K562 (cell line): ENCODE results near the gene TMC8. TPM values are rescaled to one million over a fixed set of nuclear protein-coding genes. Genes with fewer than 3 reads are reported as not detected.

ENCODE experiments used
- ATAC-seq: fragments of 200-7000 bp; cut with Tn5 transposase; 3 replicates; pipeline ENCODE4 v1.9.1; 2020; ENCODE audit warnings: moderate library complexity
- BruUV-seq: library from RNA; stranded (reverse); fragments of 400-500 nt; replicated peaks from 2 replicates; lab custom pipeline; 2021; lab: Mats Ljungman, UMichigan
- CTCF ChIA-PET: fragments of 300-600 bp; formaldehyde crosslinking; extraction: SDS; loops from one replicate; lab custom pipeline; 2021; ENCODE audit warnings: low intra/inter-chr PET ratio; lab: Yijun Ruan, JAX
- POLR2A ChIA-PET: fragments of 300-600, 350-650 bp; sonication (Branson Sonifier 250); formaldehyde crosslinking; extraction: SDS; loops from one replicate; lab custom pipeline; 2021; ENCODE audit warnings: antibody characterized with exemption, inconsistent platforms; lab: Yijun Ruan, JAX
- DNase-seq, 4 experiments: peaks; one replicate each; pipeline versions ENCODE4 v3.0.0 to v3.0.0-alpha.2; 2011 to 2018; ENCODE audit warnings: low spot score in 3 of 4, mixed read lengths in 3 of 4; ENCODE audit errors: extremely low read depth in 1 of 4
- FAIRE-seq: peaks from 2 replicates; lab custom pipeline; 2011; peaks lifted over from hg19 to GRCh38; lab: Jason Lieb, UNC
- H2AFZ ChIP-seq: 2 replicates; pipeline ENCODE4 v1.6.0; 2011; ENCODE audit warnings: low read depth, low read length, control low read depth, inconsistent platforms
- H3K27ac ChIP-seq: fragments of 200-600 bp; 3 replicates; pipeline ENCODE4 v1.8.0; 2011; ENCODE audit warnings: low read depth, mild to moderate bottlenecking, control low read depth, inconsistent platforms, low read length, moderate library complexity, mixed read lengths; ENCODE audit errors: extremely low read depth
- H3K27me3 ChIP-seq, 2 experiments: fragments of 300-600 bp in 1 of 2; 2 replicates in 1 of 2; 3 replicates in 1 of 2; pipeline versions ENCODE4 v1.6.0 to v1.8.0; 2011; ENCODE audit warnings: inconsistent platforms in 2 of 2, low read length in 2 of 2, mild to moderate bottlenecking in 1 of 2, mixed read lengths in 1 of 2, moderate library complexity in 1 of 2; ENCODE audit not compliant: control insufficient read depth in 2 of 2, insufficient read depth in 2 of 2
- H3K36me3 ChIP-seq: fragments of 300-600 bp; 3 replicates; pipeline ENCODE4 v1.8.0; 2011; ENCODE audit warnings: mild to moderate bottlenecking, low read length, inconsistent platforms; ENCODE audit not compliant: control insufficient read depth, insufficient read depth
- H3K4me1 ChIP-seq, 2 experiments: fragments of 200-600 bp in 1 of 2; replicated peaks in 1 of 2; 2 replicates in 1 of 2; 3 replicates in 1 of 2; pipeline versions ENCODE4 v1.5.1 to v1.8.0; 2011; ENCODE audit warnings: inconsistent platforms in 2 of 2, low read length in 2 of 2, mild to moderate bottlenecking in 1 of 2, mixed read lengths in 1 of 2, moderate library complexity in 1 of 2; ENCODE audit not compliant: control insufficient read depth in 2 of 2, insufficient read depth in 2 of 2
- H3K4me2 ChIP-seq: 2 replicates; pipeline ENCODE4 v1.6.1; 2011; ENCODE audit warnings: low read length, control low read depth, inconsistent platforms, mixed read lengths; ENCODE audit not compliant: insufficient read depth
- H3K4me3 ChIP-seq: fragments of 200-600 bp; sonication (generic), shearing (Covaris generic); 2 replicates; pipeline ENCODE4 v1.5.1; 2016; ENCODE audit warnings: control low read depth, inconsistent platforms
- H3K79me2 ChIP-seq: fragments of 200-600 bp; 3 replicates; pipeline ENCODE4 v1.8.0; 2011; ENCODE audit warnings: low read length, inconsistent platforms; ENCODE audit not compliant: control insufficient read depth, insufficient read depth
- H3K9ac ChIP-seq, 2 experiments: 2 replicates each; pipeline versions ENCODE4 v1.6.0 to v1.6.1; 2011; ENCODE audit warnings: low read depth in 2 of 2, low read length in 2 of 2, control low read depth in 1 of 2, inconsistent platforms in 1 of 2, mild to moderate bottlenecking in 1 of 2, mixed read lengths in 1 of 2; ENCODE audit not compliant: insufficient read depth in 1 of 2
- H3K9me1 ChIP-seq: one replicate; pipeline ENCODE4 v1.6.0; 2011; ENCODE audit warnings: inconsistent platforms, mild to moderate bottlenecking, low read length, moderate library complexity; ENCODE audit not compliant: control insufficient read depth, insufficient read depth
- H3K9me3 ChIP-seq: replicated peaks from 2 replicates; pipeline ENCODE4 v1.5.1; 2011; ENCODE audit warnings: low read depth, low read length, inconsistent platforms; ENCODE audit not compliant: control insufficient read depth, insufficient read depth
- H4K20me1 ChIP-seq: replicated peaks from 2 replicates; pipeline ENCODE4 v1.6.1; 2011; ENCODE audit warnings: low read length, inconsistent platforms, mixed read lengths; ENCODE audit not compliant: control insufficient read depth, insufficient read depth
- CBX3 ChIP-seq, 2 experiments: IDR thresholded peaks; 1 replicate in 1 of 2; 2 replicates in 1 of 2; pipeline ENCODE4 v1.6.1; 2012; ENCODE audit warnings: inconsistent platforms in 2 of 2, low read length in 2 of 2, borderline replicate concordance in 1 of 2, control low read depth in 1 of 2
- GABPB1 ChIP-seq: sonication (generic); formaldehyde crosslinking; IDR thresholded peaks from 2 replicates; pipeline ENCODE4 v1.8.0; 2022; ENCODE audit warnings: mild to moderate bottlenecking, missing genetic modification reagents
- HDAC1 ChIP-seq, 2 experiments: fragments of 450-650 bp; IDR thresholded peaks; 2 replicates each; pipeline ENCODE4 v1.6.1; 2016 to 2017; ENCODE audit warnings: inconsistent platforms in 1 of 2, mild to moderate bottlenecking in 1 of 2, moderate library complexity in 1 of 2
- KAT7 ChIP-seq: sonication (generic); formaldehyde crosslinking; IDR thresholded peaks from 2 replicates; pipeline ENCODE4 v1.8.0; 2022; ENCODE audit warnings: missing genetic modification reagents, mild to moderate bottlenecking, borderline replicate concordance
- KDM4B ChIP-seq, 2 experiments: fragments of 450-650 bp in 1 of 2; sonication (generic) in 1 of 2; IDR thresholded peaks; 2 replicates each; pipeline ENCODE4 v1.6.1; 2016 to 2017; ENCODE audit warnings: borderline replicate concordance in 2 of 2, antibody characterized with exemption in 1 of 2, low read depth in 1 of 2, mild to moderate bottlenecking in 1 of 2
- MED1 ChIP-seq: sonication (generic); formaldehyde crosslinking; IDR thresholded peaks from 2 replicates; pipeline ENCODE4 v1.8.1; 2023; ENCODE audit warnings: missing genetic modification reagents, borderline replicate concordance
- POLR2G ChIP-seq: fragments of 200-400 bp; formaldehyde crosslinking; IDR thresholded peaks from 2 replicates; pipeline ENCODE4 v1.6.1; 2017; ENCODE audit warnings: low read depth, mild to moderate bottlenecking, antibody characterized with exemption, low read length, moderate library complexity
- RBFOX2 ChIP-seq: fragments of 200-400 bp; formaldehyde crosslinking; IDR thresholded peaks from 2 replicates; pipeline ENCODE4 v1.6.1; 2017; ENCODE audit warnings: low read depth, mild to moderate bottlenecking, low read length, moderate library complexity
- SP2 ChIP-seq: IDR thresholded peaks from 2 replicates; pipeline ENCODE4 v1.6.1; 2011; ENCODE audit warnings: mild to moderate bottlenecking, low read depth, low read length, moderate library complexity; ENCODE audit not compliant: poor library complexity, severe bottlenecking; ENCODE audit errors: extremely low read depth
- TARDBP ChIP-seq: fragments of 450-650 bp; IDR thresholded peaks from 2 replicates; pipeline ENCODE4 v1.6.1; 2016
- TEAD2 ChIP-seq: fragments of 450-650 bp; IDR thresholded peaks from 2 replicates; pipeline ENCODE4 v1.6.1; 2016; ENCODE audit warnings: missing genetic modification characterization, control low read depth, missing compliant biosample characterization
- ZNF408 ChIP-seq: fragments of 250-450 bp; sonication (Bioruptor Pico); IDR thresholded peaks from 2 replicates; pipeline ENCODE4 v1.4.0; 2020; ENCODE audit warnings: low read depth, mild to moderate bottlenecking, moderate library complexity
- WGBS: fragments of 100-300 bp; shearing (Covaris generic); methylation state at CpG from one replicate; pipeline ENCODE4 v1.1.6; 2016; ENCODE audit warnings: low coverage, mixed read lengths; ENCODE audit not compliant: insufficient coverage; ENCODE audit errors: missing lambda C conversion rate; 5-methylcytosine and 5-hydroxymethylcytosine counted together
- in situ Hi-C: fragments of 300-500 bp; cut with MboI; formaldehyde crosslinking; loops from 4 replicates; pipeline ENCODE4 v1.15.0; 2018; ENCODE audit warnings: inconsistent platforms, mixed read lengths
- intact Hi-C: fragments of 100-400 bp; cut with micrococcal nuclease; formaldehyde crosslinking; loops from 2 replicates; pipeline ENCODE4 v1.14.2; 2022
- polyA plus RNA-seq, 8 experiments: library from polyadenylated mRNA; depleted of rRNA in 4 of 8; stranded (reverse) in 5 of 8; unstranded in 3 of 8; fragments of >200 nt; fragmentation: Nextera tagmentation in 2 of 8; fragmentation: Illumina TruSeq in 1 of 8; extraction: Ambion mirVana in 2 of 8; extraction: Trizol in 1 of 8; gene quantifications; 2 replicates each; pipeline versions ENCODE4 v1.2.1 to v1.2.3, GENCODE V29; 2011 to 2014; ENCODE audit warnings: inconsistent platforms in 1 of 8, missing spikeins in 1 of 8
- total RNA-seq, 7 experiments: library from RNA; depleted of rRNA in 6 of 7; stranded (reverse); fragments of >200 nt in 6 of 7; fragmentation: Illumina TruSeq in 2 of 7; extraction: Trizol in 2 of 7; gene quantifications; 2 replicates each; pipeline versions ENCODE4 v1.2.1 to v1.2.3, GENCODE V29; 2011 to 2021; ENCODE audit warnings: low replicate concordance in 1 of 7
- TF ChIP-seq, protein P1 (sequence below): fragments of 200-400 bp; formaldehyde crosslinking; IDR thresholded peaks from 2 replicates; pipeline ENCODE4 v1.6.1; 2017; ENCODE audit warnings: mild to moderate bottlenecking, low read depth, low read length, moderate library complexity
- TF ChIP-seq, protein P2 (sequence below): fragments of 450-650 bp; IDR thresholded peaks from 2 replicates; pipeline ENCODE4 v1.6.1; 2018; ENCODE audit not compliant: partially characterized antibody

TMC8 gene
- total and polyA plus RNA-seq, 9 of the 15 experiments (the other 6 are each of a cell fraction or from before 2014, with no cell fraction given), result 0.13 to 10.9 (median 2.8) TPM

DNA sequence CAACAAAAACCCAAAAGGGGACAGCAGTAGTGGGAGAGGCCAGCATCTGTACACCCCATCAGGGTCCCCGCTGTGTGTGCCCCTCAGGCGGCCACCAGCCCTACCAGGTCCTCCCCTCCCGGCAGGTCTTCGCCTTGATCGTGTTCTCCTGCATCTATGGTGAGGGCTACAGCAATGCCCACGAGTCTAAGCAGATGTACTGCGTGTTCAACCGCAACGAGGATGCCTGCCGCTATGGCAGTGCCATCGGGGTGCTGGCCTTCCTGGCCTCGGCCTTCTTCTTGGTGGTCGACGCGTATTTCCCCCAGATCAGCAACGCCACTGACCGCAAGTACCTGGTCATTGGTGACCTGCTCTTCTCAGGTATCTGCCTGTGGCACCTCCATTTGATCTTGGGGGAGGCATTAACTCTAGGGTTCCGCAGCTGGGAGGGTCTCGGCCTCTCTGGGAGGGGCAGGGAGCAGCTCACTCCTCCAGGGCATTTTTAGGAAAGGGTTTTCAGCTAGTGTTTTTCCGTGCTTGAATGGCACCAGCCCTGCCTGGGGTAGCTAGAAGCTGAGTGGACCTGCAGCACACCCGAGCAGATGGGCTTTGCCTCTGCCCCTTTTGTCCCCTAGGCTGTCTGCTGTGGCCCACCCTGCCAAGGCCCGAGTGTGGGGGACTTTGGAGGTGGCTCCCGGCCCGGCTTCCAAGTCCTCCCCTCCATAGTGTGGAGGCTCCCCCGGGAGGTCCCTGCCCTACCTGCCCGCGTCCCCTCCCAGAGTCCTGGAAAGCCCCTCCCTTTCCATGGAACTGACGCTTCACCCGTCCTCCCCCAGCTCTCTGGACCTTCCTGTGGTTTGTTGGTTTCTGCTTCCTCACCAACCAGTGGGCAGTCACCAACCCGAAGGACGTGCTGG is 40.4 kb downstream of the TMC8 start:
- H3K36me3 ChIP-seq, result peaks cover 66% of the 10 kb centered on the region; the same call in 2 of the 3 replicates
- FAIRE-seq (no peak), DNase-seq (no peak), ATAC-seq (no peak)
- no peak overlapping the region for H2AFZ ChIP-seq
- ChIA-PET POLR2A (interaction anchor here (0.7 to 2.4 kb wide), 7 partner anchors 13 to 102 kb away, joined by 3 to 16 read pairs (median 3); partner anchors contain the start of genes AFMID and TK1), CTCF (no interaction called here)
- H3K9me1 ChIP-seq, result peaks cover 5% of the 10 kb centered on the region
- H3K4me1 ChIP-seq, result peaks cover 16 to 75% of the 10 kb centered on the region in 2 experiments; a peak in 4 of 5 replicates
- H3K4me3 ChIP-seq, result no peak overlapping the region
- H4K20me1 ChIP-seq, result peaks cover 17% of the 10 kb centered on the region
- WGBS, result 87% methylated on average over 18 of the region's 31 CpGs
- no peak overlapping the region; the same call in 2 of the 3 replicates for H3K27ac ChIP-seq
- no peaks in the 10 kb centered on the region for H3K9me3 ChIP-seq
- no peaks in the 10 kb centered on the region for H3K27me3 ChIP-seq
- H3K79me2 ChIP-seq, result peaks cover 38% of the 10 kb centered on the region
- peak overlapping the region in 1 of 2 experiments; percentile 73; a peak in 2 of 4 replicates for H3K9ac ChIP-seq
- in situ Hi-C loops (loop anchor here (5.0 kb wide), 1 partner anchor 59 kb away; no protein-coding TSS in a partner anchor), intact Hi-C loops (no loop called here)
- no peak overlapping the region for H3K4me2 ChIP-seq
- no TSS peak for BruUV-seq
- TF ChIP-seq TARDBP, result no peak
- TF ChIP-seq POLR2G, result peak; percentile 77
- TF ChIP-seq HDAC1 (IDR thresholded peaks at IDR 0.05), result no peak
- no peak for TF ChIP-seq KDM4B (IDR thresholded peaks at IDR 0.05; ENCODE audit: borderline replicate concordance in 2 of 2, low read depth in 1 of 2)
- TF ChIP-seq RBFOX2, result peak; percentile 45
- TF ChIP-seq TEAD2 (tag), result no peak
- TF ChIP-seq, protein P1, sequence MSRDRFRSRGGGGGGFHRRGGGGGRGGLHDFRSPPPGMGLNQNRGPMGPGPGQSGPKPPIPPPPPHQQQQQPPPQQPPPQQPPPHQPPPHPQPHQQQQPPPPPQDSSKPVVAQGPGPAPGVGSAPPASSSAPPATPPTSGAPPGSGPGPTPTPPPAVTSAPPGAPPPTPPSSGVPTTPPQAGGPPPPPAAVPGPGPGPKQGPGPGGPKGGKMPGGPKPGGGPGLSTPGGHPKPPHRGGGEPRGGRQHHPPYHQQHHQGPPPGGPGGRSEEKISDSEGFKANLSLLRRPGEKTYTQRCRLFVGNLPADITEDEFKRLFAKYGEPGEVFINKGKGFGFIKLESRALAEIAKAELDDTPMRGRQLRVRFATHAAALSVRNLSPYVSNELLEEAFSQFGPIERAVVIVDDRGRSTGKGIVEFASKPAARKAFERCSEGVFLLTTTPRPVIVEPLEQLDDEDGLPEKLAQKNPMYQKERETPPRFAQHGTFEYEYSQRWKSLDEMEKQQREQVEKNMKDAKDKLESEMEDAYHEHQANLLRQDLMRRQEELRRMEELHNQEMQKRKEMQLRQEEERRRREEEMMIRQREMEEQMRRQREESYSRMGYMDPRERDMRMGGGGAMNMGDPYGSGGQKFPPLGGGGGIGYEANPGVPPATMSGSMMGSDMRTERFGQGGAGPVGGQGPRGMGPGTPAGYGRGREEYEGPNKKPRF, result no peak
- no peak for TF ChIP-seq ZNF408
- TF ChIP-seq, protein P2, sequence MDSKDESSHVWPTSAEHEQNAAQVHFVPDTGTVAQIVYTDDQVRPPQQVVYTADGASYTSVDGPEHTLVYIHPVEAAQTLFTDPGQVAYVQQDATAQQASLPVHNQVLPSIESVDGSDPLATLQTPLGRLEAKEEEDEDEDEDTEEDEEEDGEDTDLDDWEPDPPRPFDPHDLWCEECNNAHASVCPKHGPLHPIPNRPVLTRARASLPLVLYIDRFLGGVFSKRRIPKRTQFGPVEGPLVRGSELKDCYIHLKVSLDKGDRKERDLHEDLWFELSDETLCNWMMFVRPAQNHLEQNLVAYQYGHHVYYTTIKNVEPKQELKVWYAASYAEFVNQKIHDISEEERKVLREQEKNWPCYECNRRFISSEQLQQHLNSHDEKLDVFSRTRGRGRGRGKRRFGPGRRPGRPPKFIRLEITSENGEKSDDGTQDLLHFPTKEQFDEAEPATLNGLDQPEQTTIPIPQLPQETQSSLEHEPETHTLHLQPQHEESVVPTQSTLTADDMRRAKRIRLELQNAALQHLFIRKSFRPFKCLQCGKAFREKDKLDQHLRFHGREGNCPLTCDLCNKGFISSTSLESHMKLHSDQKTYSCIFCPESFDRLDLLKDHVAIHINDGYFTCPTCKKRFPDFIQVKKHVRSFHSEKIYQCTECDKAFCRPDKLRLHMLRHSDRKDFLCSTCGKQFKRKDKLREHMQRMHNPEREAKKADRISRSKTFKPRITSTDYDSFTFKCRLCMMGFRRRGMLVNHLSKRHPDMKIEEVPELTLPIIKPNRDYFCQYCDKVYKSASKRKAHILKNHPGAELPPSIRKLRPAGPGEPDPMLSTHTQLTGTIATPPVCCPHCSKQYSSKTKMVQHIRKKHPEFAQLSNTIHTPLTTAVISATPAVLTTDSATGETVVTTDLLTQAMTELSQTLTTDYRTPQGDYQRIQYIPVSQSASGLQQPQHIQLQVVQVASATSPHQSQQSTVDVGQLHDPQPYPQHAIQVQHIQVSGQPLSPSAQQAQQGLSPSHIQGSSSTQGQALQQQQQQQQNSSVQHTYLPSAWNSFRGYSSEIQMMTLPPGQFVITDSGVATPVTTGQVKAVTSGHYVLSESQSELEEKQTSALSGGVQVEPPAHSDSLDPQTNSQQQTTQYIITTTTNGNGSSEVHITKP, result peak; percentile 16
- no peak for TF ChIP-seq MED1
- TF ChIP-seq KAT7 (CRISPR knock-in tag), result 0 out of 2 replicates have a peak, but pooled peaks have one; percentile 45
- no peak for TF ChIP-seq CBX3 (IDR thresholded peaks at IDR 0.05; ENCODE audit: borderline replicate concordance in 1 of 2, low read length in 2 of 2)
- TF ChIP-seq SP2, result no peak
- TF ChIP-seq GABPB1 (CRISPR knock-in tag), result 0 out of 2 replicates have a peak, but pooled peaks have one; percentile 21
